DOHH2 (cell line): ENCODE results near the gene DLG1.

Source experiments
- CTCF ChIP-seq: fragments of 200-600 bp; sonication (generic); IDR thresholded peaks from one replicate; pipeline ENCODE4 v1.5.1; 2014; ENCODE audit warnings: antibody characterized with exemption, mild to moderate bottlenecking, low read depth, low read length; ENCODE audit not compliant: poor library complexity, severe bottlenecking
- EZH2phosphoT487 ChIP-seq: fragments of 200-600 bp; sonication (generic); IDR thresholded peaks from 2 replicates; pipeline ENCODE4 v1.6.1; 2017; ENCODE audit warnings: borderline replicate concordance, mild to moderate bottlenecking, antibody characterized with exemption, low read length, moderate library complexity, mixed read lengths

- TF ChIP-seq CTCF (no peak), EZH2phosphoT487 (no peak)
Measured at GRCh38 chr3:197010556-197011351, 287.7 kb downstream of the DLG1 start.
